Measurements from ENCODE around the gene RGS2.
A peak's percentile ranks its signal among the peaks of the same experiment; 100 is the strongest.

RGS2 gene

DNA sequence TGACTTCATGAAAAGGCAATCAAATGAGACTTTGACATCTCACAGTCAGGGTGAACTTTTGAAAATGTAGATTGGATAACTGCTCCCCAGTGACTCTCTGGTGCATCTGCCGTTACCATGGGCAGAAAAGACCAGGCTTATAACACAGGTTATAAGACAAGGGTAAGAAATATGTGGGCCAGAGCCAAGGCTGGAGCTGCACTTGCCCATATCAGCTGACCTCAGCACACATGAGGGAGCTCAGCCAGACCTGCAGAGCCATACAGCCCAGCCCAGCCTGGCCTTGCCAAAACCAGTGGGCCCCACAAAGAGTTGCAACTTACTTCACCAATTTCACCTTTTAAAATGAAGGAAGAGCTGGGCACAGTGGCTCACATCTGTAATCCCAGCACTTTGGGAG lies 11.7 kb upstream of the RGS2 start:
- no peak for DNase-seq

DNA sequence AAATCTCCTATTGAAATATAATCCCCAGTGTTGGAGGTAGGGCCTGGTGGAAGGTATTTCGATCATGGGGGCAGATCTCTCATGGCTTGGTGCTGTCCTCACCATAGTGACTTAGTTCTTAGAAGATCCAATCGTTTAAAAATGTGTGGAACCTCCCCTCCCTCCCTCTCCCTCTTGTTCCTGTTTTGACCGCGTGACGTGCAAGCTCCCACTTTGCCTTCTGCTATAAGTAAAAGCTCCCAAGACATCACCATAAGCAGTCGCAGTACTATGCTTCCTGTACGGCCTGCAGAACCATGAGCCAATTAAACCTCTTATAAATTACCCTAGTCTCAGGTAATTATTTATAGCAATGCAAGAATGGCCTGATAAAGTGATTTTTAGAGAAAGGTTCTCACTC lies 10.9 kb upstream of the RGS2 start:
- DNase-seq, result no peak

DNA sequence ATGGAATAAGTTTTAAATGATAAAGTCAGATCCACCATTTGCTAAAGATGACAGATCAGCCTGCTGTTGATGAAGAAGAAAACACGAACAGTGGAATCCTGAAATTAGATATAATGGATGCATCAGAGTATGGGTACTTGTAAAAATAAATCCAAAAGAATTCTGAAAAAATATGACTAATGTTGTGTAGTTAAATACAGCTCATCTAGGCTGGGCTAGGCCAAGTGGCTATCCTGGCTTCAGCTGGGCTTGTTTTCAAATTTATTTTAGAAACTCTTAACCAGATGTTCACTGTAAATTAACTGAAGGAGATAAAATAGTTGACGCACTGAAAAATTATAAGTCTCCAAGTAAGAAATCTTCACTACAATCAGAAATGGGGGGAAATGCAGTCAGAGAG lies 7.4 kb upstream of the RGS2 start:
- DNase-seq, result no peak

DNA sequence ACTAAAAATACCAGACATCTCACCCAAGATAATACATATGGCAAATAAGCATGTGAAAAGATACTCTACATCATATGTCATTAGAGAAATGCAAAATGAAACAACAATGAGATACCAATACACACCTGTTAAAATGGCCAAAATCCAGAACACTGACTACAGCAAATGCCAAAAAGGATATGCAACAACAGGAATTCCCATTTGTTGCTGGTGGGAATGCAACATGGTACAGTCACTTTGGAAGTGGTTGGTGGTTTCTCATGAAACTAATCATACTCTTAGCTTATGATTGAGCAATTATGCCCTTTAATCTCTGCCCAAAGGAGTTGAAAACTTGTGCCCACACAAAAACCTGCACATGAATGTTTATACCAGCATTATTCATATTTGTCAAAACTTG lies 6.4 kb upstream of the RGS2 start:
- DNase-seq, result no peak

DNA sequence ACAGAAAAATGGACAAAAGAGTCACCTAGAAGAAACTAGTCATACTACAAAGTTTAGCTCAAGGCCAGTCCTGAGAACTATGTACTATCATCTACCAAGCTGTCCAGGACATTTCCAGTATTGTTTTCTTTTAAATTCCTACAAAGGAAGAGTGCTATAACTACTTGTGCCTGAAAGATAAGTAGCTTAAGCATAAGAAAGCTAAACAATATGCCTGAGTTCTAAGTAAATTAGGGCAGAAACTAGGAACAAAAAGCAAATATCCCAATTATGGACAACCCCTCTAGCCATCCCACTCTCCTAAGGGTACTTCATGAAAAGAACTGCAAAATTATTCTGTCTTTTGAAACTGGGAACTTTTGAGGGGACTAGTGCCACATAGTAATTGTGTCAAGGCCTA lies 5.3 kb upstream of the RGS2 start:
- DNase-seq, result no peak

DNA sequence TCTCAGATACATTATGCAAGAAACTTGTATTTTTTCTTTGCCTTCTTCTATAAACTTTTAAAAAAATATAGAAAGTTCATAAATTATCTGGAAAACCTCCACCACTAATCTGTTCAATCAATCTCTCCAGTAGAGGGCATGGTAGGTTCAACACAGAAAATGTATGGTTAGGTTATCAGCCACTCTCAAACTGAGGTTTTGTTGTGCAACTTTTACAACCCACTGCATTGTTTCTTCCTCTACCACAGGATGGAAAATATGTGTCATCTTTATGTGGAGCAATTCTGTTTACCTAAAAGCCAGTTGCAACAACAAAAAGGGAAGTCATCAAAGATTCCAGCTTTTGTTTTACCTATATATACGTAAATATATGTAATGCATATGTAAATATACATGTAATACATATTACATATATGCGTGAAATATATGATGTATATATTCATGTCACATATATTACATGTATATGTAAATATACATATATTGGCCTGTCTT lies 3.0 kb upstream of the RGS2 start:
- peak; percentile 27 for DNase-seq

DNA sequence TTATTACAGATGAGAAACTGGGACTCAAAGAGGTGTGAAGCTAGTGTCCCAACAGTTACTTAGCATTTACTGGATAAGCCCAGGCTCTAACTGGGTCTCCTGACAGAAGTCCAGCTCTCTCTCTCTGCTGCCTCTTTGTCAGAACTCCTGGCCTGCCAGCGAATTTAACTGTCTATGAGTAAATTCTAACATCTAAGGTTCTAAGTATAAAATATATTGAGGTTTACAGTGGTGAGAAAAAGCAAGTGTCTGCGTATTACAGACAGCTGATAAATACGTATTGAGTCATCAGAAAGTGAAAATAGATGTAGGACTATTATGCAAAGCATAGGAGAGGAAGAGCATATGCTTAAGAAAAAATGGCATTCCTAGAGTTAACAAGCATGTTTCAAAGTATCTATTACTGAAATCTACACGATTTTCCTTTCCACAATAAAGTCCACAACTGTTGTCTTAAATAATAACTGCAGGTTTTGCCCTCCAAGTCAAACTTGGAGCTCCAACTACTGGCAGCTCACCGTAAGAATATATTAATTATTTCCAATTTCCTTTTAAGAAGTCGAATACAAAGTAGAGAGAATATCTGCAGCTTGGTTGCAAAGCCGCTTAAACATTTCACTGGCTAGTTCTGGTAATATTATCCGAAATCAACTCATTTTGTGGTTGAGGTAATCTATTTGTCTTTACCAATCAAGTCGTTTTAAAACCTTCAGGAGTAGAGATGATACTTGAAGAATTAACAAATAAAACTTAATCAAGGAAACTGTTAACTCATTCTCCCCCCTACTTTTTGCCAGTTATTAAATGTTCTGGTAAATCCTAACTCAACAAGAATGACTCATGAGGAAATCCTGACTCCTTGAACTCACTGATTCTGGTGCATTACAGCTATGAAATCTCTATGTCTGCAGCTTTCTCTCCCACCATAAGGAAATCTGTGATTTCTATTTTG lies 1.4 kb upstream of the RGS2 start:
- DNase-seq, result no peak

DNA sequence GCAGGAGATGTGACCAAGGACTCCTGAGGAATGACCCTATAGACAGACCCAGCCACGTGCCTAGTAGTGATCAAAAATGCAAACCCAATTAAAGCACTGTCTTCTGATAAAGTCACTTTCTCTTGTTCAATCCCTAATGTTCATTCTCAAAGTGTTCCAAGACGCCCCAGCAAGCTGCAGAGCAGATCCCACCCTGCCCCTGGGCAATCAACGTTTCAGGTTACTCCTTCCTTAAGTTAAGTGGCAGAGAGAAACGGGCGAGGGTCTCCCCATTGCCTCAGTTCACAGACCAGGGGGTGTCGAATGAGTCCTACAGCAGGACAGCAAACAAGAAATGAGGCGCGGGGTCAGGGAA lies 699 bp upstream of the RGS2 start:
- no peak for DNase-seq

DNA sequence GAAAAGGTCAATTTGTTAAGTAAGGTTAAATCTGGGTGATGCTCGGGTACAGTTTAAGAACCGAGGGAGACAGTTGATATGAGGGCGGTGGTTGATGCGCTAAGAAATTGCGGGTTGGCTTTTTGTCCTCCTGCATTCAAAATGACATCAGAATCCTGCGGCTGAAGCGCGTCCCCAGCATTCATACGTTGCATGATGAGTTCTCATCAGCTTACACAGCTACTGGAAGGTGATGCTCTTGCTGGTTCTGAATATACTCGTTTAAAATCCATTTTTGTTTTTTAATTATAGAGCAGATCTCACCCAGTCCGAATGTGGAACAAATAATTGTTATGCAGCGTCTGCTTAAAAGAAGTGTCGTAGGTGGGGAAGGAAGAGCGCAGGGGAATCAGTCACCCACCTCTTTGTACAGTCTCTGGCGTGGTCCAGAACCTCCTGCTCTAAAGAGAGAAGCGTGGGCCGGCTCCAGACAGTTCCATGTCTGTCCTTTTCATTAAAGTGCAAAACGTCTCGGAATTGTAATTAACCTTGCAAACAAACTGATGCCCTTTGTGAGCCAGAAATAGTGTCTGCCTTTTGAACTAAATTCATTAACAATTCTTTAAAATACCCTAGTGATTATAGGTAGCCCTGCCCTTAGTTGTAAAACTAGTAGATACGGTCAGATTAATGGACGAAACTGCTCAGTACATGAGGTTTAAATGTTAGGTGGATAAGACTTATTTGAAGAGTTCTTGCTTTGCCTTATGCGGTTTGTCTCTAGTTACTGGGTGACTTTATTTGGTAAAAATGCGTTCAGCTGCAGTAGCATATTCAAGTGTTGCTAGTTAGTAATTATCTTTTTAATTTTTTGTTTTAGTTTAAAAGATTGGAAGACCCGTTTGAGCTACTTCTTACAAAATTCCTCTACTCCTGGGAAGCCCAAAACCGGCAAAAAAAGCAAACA lies 741 bp downstream of the RGS2 start:
- DNase-seq, result peak; percentile 47

DNA sequence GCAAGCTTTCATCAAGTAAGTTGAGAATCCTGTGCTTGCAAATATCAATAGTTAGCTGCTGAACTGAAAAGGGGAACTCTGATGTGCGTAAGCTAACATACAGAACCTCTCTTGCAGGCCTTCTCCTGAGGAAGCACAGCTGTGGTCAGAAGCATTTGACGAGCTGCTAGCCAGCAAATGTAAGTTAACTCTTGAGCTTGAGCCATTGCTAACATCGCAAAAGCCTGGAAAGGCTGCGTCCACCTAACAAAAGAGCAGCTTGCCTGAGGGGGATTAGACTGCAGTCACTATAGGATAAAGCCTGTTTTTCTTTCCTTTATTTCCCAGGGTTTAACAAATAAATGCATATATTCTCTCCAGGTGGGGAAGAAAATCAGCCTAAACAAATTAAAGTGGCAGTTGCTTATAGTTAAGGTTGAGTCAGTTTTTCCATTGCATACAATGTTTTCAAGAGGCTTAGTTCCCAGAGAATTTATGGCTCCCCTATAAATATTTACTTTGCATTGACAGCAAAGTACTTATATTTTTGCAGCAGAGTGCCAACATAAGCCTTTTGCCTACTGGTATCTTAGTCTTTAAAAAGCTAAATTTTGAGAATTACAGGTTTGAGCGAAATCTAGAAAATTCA lies 1.5 kb downstream of the RGS2 start:
- DNase-seq, result peak; percentile 26

DNA sequence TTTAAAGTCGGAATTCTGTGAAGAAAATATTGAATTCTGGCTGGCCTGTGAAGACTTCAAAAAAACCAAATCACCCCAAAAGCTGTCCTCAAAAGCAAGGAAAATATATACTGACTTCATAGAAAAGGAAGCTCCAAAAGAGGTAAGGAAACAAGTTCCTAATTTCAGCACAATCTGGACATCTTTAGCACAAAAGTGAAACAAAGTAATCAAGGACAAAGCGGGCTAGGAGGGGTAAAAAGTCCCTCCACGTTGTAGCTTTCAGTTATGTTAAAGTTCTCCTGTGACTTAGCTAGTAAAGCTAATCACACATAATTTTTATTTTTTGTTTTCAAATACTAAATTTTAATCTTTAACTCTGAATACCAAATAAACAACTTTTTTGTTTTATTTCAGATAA lies 2.2 kb downstream of the RGS2 start:
- DNase-seq, result no peak

DNA sequence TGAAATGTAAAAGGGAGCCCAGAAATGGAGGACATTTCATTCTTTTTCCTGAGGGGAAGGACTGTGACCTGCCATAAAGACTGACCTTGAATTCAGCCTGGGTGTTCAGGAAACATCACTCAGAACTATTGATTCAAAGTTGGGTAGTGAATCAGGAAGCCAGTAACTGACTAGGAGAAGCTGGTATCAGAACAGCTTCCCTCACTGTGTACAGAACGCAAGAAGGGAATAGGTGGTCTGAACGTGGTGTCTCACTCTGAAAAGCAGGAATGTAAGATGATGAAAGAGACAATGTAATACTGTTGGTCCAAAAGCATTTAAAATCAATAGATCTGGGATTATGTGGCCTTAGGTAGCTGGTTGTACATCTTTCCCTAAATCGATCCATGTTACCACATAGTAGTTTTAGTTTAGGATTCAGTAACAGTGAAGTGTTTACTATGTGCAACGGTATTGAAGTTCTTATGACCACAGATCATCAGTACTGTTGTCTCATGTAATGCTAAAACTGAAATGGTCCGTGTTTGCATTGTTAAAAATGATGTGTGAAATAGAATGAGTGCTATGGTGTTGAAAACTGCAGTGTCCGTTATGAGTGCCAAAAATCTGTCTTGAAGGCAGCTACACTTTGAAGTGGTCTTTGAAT lies 2.9 kb downstream of the RGS2 start:
- no peak for DNase-seq

DNA sequence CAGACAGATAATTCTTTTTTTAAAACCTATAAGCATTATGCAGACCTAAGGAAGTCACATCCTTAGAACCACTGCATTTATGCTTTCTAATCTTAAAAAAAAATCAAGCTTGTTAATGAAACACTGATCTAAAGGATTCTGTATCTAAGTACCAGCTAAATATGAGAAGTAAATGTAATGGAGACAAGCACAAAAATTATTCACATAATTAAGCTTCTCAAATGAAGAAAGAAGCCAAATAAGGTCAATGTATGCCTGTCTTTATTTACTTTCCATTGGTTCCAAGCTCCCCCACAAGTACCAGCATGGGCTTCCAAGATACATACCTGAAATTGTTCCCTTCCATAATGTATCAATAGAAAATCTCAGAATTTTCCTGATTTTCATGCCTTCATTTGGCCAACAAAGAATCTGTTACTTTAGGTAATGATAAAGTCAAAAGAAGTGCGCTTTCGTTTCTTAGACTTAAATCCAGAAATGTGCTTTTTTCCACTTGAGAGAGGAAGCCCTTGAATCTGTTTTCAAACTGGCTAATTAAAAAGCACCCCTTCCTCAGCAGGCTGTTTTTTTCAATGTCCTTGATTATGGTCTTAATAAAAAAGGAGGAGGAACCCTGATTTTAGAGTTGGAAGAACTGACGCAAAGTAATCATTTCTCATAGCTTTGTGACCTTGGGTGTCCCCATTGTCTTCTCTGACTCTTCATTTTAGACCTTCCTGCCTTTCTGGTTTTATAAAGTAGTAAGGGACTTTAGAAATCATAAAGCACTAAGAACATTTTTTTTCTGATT lies 3.8 kb downstream of the RGS2 start:
- DNase-seq, result no peak

DNA sequence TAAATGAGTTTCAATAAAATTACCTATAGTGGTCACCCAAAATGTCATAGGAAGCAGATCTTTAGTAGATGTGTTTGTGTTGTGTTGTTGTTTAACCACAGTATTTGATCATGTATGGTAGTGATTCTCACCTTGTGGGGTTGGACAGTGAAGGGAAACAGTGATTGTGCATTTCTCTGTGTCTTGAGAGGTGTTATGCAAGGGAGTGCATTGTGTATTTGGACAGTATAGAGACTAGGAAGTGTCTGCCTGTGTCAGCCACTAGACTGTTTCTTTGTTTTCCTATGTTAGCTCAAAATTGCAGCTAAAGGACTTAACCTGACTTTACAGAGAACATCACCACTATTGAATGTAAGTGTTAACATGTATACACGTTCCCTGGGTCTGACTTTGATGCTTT lies 6.0 kb downstream of the RGS2 start:
- no peak for DNase-seq

DNA sequence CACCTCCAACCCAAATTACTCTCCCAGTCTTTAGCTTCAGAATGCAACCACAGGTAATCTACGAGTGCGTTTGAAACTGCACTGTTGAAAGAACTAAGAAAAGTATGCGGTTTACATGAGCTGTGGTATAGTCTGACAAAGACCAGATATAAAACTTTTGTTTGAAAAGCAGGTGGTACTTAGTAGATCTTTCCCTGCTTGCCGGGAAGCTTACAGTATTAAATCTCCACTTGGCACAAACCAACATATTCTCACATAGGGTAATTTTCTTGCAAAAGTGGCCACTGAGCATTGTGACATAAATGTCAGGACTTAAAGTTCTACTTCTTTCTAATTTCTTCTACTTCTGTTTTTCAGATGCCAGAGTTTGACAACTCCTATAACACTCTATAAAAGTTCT lies 8.4 kb downstream of the RGS2 start:
- no peak for DNase-seq

DNA sequence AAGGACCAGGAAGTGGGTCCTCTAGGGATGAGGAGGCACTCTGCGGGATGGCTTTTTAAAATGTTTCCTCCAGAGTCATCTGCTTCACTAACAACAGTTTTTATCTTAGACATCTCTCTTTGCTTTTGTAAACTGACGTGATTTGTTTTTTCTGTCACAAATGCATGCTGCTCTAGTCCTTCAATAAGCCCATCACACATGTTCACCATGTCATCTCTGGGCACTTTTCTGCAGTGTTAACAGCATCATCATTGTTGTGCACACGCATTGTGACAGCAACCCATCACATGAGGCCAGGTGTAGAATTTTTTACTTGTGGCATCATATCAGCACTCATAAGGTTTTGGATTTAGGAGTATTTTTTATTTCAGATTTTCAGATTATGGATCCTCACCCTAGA lies 12.5 kb downstream of the RGS2 start:
- no peak for DNase-seq

DNA sequence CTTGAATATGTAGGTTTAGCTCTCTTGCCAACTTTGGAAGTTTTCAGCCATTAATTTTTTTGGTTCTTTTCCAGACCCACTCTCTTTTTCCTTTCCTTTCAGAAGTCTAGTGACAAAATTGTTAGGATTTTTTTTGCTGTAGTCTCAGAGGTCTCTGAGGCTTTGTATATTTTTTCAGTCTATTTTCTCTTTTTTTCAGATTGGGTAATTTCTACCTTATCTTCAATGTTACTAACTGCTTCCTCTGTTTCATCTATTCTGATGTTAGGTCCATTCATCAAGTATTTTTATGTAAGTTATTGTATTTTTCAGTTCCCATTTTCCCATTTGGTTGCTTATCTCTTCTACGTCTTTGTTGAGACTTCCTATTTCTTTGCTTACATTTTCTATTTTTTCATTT lies 15.7 kb downstream of the RGS2 start:
- DNase-seq, result no peak

DNA sequence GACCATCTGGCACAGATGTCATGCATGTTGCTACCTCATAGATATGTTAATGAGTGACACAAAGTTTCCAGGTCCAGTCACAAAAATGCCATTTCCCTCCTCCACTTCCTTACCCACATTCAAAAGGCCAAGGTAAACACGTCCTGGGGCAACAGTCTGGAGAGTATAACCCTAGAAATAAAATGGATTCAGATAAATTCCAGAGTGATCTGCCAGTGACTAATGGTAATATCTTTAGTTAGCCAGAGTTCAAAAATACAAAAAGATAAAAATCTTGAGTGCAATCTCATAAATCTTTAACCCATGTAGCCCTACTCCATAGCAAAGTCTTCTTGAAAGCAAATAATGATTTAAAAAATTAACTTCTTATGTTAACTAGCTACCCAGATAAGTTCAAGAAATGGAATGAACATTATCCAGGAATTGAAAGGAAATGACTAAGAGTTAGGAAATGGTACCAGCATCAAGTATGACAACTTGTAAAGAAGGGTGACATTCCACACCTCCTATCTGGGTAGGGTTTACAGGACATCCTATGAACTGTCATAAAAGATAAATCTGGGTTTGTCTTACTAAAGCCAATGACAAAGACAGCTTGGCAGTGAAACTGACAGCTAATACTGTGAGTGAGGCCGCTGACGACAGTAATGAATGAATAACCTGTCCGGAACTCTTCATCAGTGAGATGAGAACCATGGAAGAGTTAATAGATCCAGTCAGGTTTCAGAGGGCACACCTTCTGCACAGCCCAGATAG lies 18.1 kb downstream of the RGS2 start:
- DNase-seq, result no peak

DNA sequence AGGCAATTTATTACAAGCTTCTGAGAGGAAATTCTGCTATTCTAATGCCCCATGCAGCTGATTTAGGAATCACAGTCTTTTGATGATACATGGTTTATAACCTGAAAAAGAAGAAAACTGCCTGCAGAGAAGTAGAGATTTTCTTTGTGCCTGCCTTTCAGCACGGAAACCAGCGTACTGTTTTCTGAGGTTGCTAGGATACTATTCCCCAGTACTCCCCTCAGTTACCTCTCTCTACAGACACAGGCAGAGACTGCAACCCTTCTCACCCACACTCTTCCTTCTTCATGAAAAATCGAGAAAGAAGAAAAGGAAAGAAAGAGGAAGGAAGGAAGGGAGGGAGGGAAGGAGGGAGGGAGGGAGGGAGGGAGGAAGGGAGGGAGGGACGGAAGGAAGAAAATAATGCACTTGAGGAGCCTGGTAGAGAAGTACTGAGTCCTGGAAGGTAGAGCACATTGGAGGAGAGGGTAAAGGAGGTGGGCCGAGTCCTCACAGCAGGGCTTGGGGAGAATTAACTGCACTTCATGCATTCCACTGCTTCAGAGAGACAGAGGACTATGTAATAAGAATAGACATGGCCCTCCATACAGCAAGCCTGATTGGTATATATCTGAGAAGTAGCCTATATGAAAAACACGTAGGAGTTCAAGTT lies 21.9 kb downstream of the RGS2 start:
- DNase-seq, result no peak

DNA sequence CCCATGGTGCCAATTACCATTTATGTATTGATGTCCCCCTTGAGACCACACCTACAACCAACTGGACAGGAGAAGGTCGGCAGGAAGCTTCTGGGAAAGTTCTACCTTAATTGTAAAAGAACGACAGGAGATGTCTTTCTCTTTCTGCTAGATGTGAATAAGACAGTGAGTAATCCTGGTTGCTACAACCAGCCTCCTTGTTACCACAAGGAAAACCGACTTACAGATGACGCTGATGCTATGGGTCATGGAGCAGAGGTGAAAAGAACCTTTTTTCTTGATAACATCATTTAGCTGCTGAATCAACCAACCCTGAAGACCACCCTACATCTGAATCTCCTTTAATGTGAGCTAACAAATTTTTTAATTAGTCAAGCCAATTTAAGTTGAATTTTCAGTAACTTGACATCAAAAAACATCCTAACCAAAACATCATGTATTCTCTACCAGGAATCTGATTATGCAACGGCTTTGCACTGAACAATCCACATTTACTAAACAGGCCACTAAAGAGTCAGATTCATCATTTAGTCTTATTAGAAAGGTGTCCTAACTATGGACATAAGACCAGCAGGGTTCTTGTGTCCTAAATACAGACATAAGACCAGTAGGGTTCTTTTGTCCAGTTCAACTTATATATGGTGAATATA lies 23.0 kb downstream of the RGS2 start:
- no peak for DNase-seq
